Right lobe of liver (tissue), 6 donors: ENCODE data around the gene PSMF1. TPM values are rescaled to one million over a fixed set of nuclear protein-coding genes. Genes with fewer than 3 reads are reported as not detected.

Experiments
- ATAC-seq, 4 donors: fragments of 200-7000 bp; cut with Tn5 transposase; one replicate each; pipeline ENCODE4 v1.9.1; 2020; ENCODE audit warnings: mild to moderate bottlenecking in 4 of 4, moderate library complexity in 4 of 4
- DNase-seq, 3 donors: peaks; one replicate each; pipeline ENCODE4 v3.0.0-alpha.2; 2020
- H3K27ac ChIP-seq, 3 donors: fragments of 200-600 bp; one replicate each; pipeline ENCODE4 v1.8.0; 2022
- H3K27me3 ChIP-seq, 2 donors: fragments of 200-600 bp; one replicate each; pipeline ENCODE4 v1.8.0; 2022
- H3K36me3 ChIP-seq, 4 donors: fragments of 200-600 bp; sonication (generic) in 1 of 4; one replicate each; pipeline versions ENCODE4 v1.5.1 to v1.8.0; 2017 to 2022; ENCODE audit warnings: control low read depth in 1 of 4
- H3K4me1 ChIP-seq, 4 donors: fragments of 200-600 bp; sonication (generic) in 1 of 4; one replicate each; pipeline versions ENCODE4 v1.5.1 to v1.8.0; 2017 to 2022; ENCODE audit warnings: control low read depth in 1 of 4
- H3K4me3 ChIP-seq, 3 donors: fragments of 200-600 bp; one replicate each; pipeline ENCODE4 v1.8.0; 2022
- H3K9me3 ChIP-seq, 4 donors: fragments of 200-600 bp; sonication (generic) in 1 of 4; one replicate each; pipeline versions ENCODE4 v1.5.1 to v1.8.0; 2017 to 2022; ENCODE audit warnings: control low read depth in 1 of 4
- POLR2A ChIP-seq: fragments of 450-650 bp; IDR thresholded peaks from one replicate; pipeline ENCODE4 v1.6.1; 2017; ENCODE audit warnings: antibody characterized with exemption, mild to moderate bottlenecking
- WGBS: methylation state at CpG from one replicate; pipeline ENCODE4 v1.1.6; 2018; ENCODE audit warnings: low coverage, low lambda C conversion rate; ENCODE audit not compliant: insufficient coverage; ENCODE audit errors: missing lambda C conversion rate; 5-methylcytosine and 5-hydroxymethylcytosine counted together
- intact Hi-C, 2 donors: fragments of 100-400 bp; cut with DNase I; formaldehyde crosslinking; loops; one replicate each; pipeline versions ENCODE4 v1.11.2 to v1.14.1; 2022
- total RNA-seq, 6 experiments: library from RNA; depleted of rRNA in 2 of 6; stranded (reverse); fragments of >200 nt in 2 of 6; fragmentation: NEBNext Ultra II Directional in 3 of 6; extraction: Animal tissue kit (Norgen Biotek cat#: 25700) in 3 of 6; gene quantifications; one replicate each; pipeline versions ENCODE4 v1.1.0 to v1.2.4, GENCODE V29; 2016 to 2023
- TF ChIP-seq, protein P1 (sequence below), 4 donors: fragments of 200-600 bp in 3 of 4; fragments of 450-650 bp in 1 of 4; IDR thresholded peaks; one replicate each; pipeline versions ENCODE4 v1.5.1 to v1.8.0; 2016 to 2022; ENCODE audit warnings: antibody characterized with exemption in 4 of 4, mild to moderate bottlenecking in 2 of 4
- donor health status: DM: no; HTN: yes; CAD: no.
- donor health status: DM: no; HTN: no; CAD: no.
- donor health status: DM: no; HTN: no; CAD: no.
- donor health status: DM: no; HTN: yes; CAD: no.
- donor health status: DM: no; HTN: yes; CAD: no.

The PSMF1 gene
- total RNA-seq, 6 experiments from 2014 or later = 82.5 to 260 (median 116) TPM

DNA sequence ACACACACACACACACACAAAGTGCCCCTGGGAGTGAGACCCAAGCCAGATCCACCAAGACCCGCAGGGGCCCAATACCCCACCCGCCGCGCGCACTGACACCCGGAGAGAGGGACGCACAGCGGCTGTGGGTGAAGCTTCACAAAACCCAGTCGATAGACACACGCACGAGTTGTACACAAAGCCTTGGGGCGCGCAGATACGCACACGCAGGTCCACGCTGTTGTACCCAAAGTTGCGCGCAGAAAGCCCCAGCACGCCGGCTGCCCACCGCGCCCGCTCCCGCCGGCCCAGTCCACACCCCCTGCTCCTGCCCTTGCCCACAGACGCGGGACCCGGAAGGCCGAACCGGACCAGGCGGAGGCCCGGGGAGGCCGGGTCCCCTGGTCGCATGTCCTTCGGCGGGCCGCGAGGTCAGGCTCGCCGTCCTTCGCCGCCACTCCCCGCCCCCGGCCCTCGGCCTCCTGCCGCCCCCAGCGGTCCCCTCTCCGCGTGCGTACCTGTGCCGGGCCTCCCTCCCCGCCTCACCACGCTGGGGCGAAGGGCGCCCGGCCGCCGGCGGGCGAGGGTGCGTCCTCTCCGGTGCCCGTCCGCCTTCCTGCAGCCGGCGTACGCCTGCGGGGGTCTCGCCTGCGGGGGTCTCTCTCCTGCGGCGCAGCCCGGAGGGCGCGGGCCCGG, 66.4 kb downstream of the PSMF1 start, which contains the start of gene TMEM74B:
Gene TMEM74B (minus strand): TSS at position 344 of the 678 bp plus-strand sequence. CDS start 1,180 bp downstream, outside the sequence.
- Histone ChIP-seq H3K27ac (no peak within 1 kb of the TSS), H3K36me3 (no peaks in the 10 kb centered on the region), H3K4me3 (peak within 1 kb of the TSS; percentile 45 to 59 (median 57)), H3K4me1 (peaks cover 0 to 23% (median 8%) of the 10 kb centered on the region in 4 donors), H3K9me3 (no peaks in the 10 kb centered on the region), H3K27me3 (no peaks in the 10 kb centered on the region)
- no peak for DNase-seq
- peak in 3 of 4 donors; percentile 7 to 21 (median 15) for ATAC-seq
- intact Hi-C loops = loop anchor here (5.0 to 10.0 kb wide), 2 partner anchors 57 to 60 kb away; no protein-coding TSS in a partner anchor
- TF ChIP-seq POLR2A = no peak
- TF ChIP-seq, protein P1, sequence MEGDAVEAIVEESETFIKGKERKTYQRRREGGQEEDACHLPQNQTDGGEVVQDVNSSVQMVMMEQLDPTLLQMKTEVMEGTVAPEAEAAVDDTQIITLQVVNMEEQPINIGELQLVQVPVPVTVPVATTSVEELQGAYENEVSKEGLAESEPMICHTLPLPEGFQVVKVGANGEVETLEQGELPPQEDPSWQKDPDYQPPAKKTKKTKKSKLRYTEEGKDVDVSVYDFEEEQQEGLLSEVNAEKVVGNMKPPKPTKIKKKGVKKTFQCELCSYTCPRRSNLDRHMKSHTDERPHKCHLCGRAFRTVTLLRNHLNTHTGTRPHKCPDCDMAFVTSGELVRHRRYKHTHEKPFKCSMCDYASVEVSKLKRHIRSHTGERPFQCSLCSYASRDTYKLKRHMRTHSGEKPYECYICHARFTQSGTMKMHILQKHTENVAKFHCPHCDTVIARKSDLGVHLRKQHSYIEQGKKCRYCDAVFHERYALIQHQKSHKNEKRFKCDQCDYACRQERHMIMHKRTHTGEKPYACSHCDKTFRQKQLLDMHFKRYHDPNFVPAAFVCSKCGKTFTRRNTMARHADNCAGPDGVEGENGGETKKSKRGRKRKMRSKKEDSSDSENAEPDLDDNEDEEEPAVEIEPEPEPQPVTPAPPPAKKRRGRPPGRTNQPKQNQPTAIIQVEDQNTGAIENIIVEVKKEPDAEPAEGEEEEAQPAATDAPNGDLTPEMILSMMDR (IDR thresholded peaks at IDR 0.05) = no peak
- WGBS = under 1% methylated on average over 19 of the region's 76 CpGs

DNA sequence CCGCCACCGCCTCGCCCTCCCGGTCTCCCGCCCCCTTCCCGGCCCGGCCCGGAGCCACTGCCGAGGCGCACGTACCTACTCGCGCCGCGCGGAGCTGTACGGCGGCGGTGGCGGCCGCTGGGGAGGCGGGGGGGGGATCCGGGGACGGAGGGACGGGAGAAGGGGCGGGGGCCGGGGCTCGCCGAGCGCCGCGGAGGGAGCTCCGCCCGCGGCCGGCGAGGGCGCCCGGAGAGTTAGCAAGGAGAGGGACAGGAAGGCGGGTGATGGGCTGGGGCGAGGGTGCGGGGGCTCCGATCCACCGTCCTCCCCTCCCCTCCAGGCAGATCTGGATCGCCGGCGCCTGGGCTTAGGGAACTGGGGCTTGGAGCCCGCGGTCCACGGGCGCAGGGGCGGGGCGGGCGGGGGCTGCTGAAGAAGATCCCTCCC, 66.9 kb downstream of the PSMF1 start:
- peaks cover 0 to 23% (median 8%) of the 10 kb centered on the region in 4 donors for H3K4me1 ChIP-seq
- H3K36me3 ChIP-seq = no peaks in the 10 kb centered on the region
- no peak for TF ChIP-seq POLR2A
- TF ChIP-seq, protein P1 (IDR thresholded peaks at IDR 0.05) = no peak
- no peak overlapping the region for H3K27ac ChIP-seq
- H3K27me3 ChIP-seq = no peaks in the 10 kb centered on the region
- WGBS = 0% methylated on average over 3 of the region's 54 CpGs
- peak overlapping the region; percentile 45 to 59 (median 57) for H3K4me3 ChIP-seq
- DNase-seq (no peak), ATAC-seq (peak; percentile 19 to 38 (median 31))
- no peaks in the 10 kb centered on the region for H3K9me3 ChIP-seq
- intact Hi-C loops = loop anchor here in 1 of 2 donors (10.0 kb wide), 1 partner anchor 61 kb away; no protein-coding TSS in a partner anchor

DNA sequence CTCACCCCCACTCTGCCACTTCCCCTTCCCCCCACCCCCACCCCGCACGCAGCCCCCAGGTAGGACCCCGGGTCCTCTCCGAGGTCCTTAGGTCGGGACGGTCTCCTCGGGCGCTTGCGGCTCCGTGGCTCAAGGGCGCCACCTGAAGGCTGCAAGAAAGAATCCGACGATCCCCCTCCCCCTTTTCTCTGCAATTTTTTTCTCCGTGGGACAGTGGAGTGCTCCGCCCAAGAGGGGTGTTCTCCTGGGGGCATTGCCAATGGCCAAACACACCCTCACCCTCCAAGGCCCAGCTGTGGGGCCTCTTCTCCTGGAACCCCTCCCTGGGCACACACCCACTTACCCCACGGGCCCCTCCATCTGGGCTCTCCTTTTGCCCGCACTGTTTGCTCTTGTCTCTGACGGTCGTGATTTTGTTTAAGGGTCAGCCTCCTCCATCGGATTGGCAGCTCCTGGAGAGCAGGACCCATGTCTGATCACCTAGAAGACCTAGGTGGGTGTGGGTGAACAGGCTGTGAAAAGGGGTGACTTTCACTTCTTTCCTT, 67.5 kb downstream of the PSMF1 start:
- H3K27ac ChIP-seq = no peak overlapping the region
- ATAC-seq = peak; percentile 71 to 81 (median 76)

DNA sequence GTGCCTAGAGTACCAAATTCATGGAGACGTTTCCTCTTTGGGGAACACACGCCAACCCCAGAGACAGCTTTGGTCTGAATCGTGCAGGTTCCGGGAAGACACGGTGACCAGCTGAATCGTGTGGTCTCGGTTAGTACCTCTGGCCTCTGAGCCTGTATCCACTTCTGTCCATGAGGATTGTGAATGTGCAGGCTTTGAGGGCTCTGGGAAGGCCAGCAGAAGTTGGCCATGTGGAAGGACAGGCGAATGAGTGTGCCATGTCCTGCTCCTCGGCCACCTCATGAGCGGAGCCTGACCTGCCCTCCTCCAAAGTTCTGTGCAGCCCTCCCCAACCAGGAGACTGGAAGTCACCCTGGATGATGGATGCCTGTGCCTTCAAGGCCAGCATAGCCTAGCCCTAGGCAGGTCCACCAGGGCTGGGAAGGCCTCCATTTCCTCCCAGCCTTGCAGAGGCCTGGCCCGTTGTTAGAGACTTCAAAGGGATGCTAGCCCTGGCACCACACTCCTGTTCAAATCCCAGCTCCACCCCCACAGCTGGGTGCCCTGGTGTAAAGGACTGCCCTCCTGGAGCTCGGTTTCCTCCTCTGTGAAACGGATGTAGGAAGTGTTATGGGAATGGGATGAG, 68.1 kb downstream of the PSMF1 start:
- H3K4me1 ChIP-seq = peaks cover 0 to 23% (median 8%) of the 10 kb centered on the region in 4 donors
- no peak overlapping the region for H3K4me3 ChIP-seq
- no peaks in the 10 kb centered on the region for H3K9me3 ChIP-seq
- TF ChIP-seq POLR2A = no peak
- TF ChIP-seq, protein P1 (IDR thresholded peaks at IDR 0.05) = no peak
- H3K27me3 ChIP-seq = no peaks in the 10 kb centered on the region
- no peak for DNase-seq
- peak; percentile 1 to 41 (median 10) for ATAC-seq
- H3K36me3 ChIP-seq = no peaks in the 10 kb centered on the region
- intact Hi-C loops = loop anchor here in 1 of 2 donors (10.0 kb wide), 1 partner anchor 62 kb away; no protein-coding TSS in a partner anchor
- 62% methylated on average over 5 of the region's 13 CpGs for WGBS
- H3K27ac ChIP-seq = no peak overlapping the region

More for the DNA sequence above, 67.5 kb downstream of the PSMF1 start:
- Histone ChIP-seq H3K36me3 (no peaks in the 10 kb centered on the region), H3K4me1 (peaks cover 0 to 23% (median 8%) of the 10 kb centered on the region in 4 donors), H3K27me3 (no peaks in the 10 kb centered on the region), H3K9me3 (no peaks in the 10 kb centered on the region), H3K4me3 (peak overlapping the region; percentile 45 to 59 (median 57))
- DNase-seq = peak in 2 of 3 donors; percentile 64 to 75
- TF ChIP-seq POLR2A = no peak
- TF ChIP-seq, protein P1 (IDR thresholded peaks at IDR 0.05) = peak; percentile 48 to 60 (median 56)
- intact Hi-C loops = loop anchor here in 1 of 2 donors (10.0 kb wide), 1 partner anchor 61 kb away; no protein-coding TSS in a partner anchor
- 0% methylated on average over 1 of the region's 20 CpGs for WGBS
